Neural cell (in vitro differentiated cells): ENCODE data around the gene SP140. TPM values are rescaled to one million over a fixed set of nuclear protein-coding genes. Genes with fewer than 3 reads are reported as not detected.
A peak's percentile ranks its signal among the peaks of the same experiment; 100 is the strongest.

ENCODE experiments used
- H2AFZ ChIP-seq: fragments of 200-600, 300-800 bp; sonication (generic), shearing (Covaris generic); 2 replicates; pipeline ENCODE4 v1.6.0; 2014; ENCODE audit warnings: low read depth, mild to moderate bottlenecking, antibody characterized with exemption, low read length, moderate library complexity
- H3F3A ChIP-seq: fragments of 200-600 bp; shearing (Covaris generic); 2 replicates; pipeline ENCODE4 v1.6.1; 2016; ENCODE audit warnings: mild to moderate bottlenecking, moderate library complexity, mixed read lengths, antibody characterized with exemption, low read length; ENCODE audit not compliant: insufficient read depth, poor library complexity, severe bottlenecking
- H3K27ac ChIP-seq: fragments of 200-600, 300-800 bp; sonication (generic), shearing (Covaris generic); 2 replicates; pipeline ENCODE4 v1.5.1; 2014; ENCODE audit warnings: mild to moderate bottlenecking, low read length, moderate library complexity
- H3K27me3 ChIP-seq: fragments of 300-800, 200-600 bp; sonication (generic), shearing (Covaris generic); 2 replicates; pipeline ENCODE4 v1.6.0; 2014; ENCODE audit warnings: mild to moderate bottlenecking, low read depth, low read length, moderate library complexity; ENCODE audit not compliant: insufficient read depth
- H3K36me3 ChIP-seq: fragments of 300-800, 200-600 bp; sonication (generic), shearing (Covaris generic); 2 replicates; pipeline ENCODE4 v1.5.1; 2014; ENCODE audit warnings: mild to moderate bottlenecking, antibody characterized with exemption, low read length, moderate library complexity; ENCODE audit not compliant: insufficient read depth
- H3K4me2 ChIP-seq: fragments of 300-800, 200-600 bp; sonication (generic), shearing (Covaris generic); 2 replicates; pipeline ENCODE4 v1.6.0; 2014; ENCODE audit warnings: mild to moderate bottlenecking, low read length
- H3K4me3 ChIP-seq: fragments of 300-800, 200-600 bp; sonication (generic), shearing (Covaris generic); 2 replicates; pipeline ENCODE4 v1.5.1; 2014; ENCODE audit warnings: mild to moderate bottlenecking, low read length, moderate library complexity
- H3K79me2 ChIP-seq: fragments of 200-600 bp; shearing (Covaris generic); replicated peaks from 2 replicates; pipeline ENCODE4 v1.6.0; 2014; ENCODE audit warnings: mild to moderate bottlenecking, low read length, moderate library complexity; ENCODE audit not compliant: insufficient read depth
- H3K9ac ChIP-seq: fragments of 300-800, 200-600 bp; sonication (generic), shearing (Covaris generic); 2 replicates; pipeline ENCODE4 v1.6.1; 2016; ENCODE audit warnings: mild to moderate bottlenecking, low read length, mixed read lengths
- H3K9me2 ChIP-seq: fragments of 200-600 bp; shearing (Covaris generic); 2 replicates; pipeline ENCODE4 v1.6.1; 2016; ENCODE audit warnings: mild to moderate bottlenecking, low read length, mixed read lengths; ENCODE audit not compliant: insufficient read depth
- H3K9me3 ChIP-seq: fragments of 200-600, 300-800 bp; sonication (generic), shearing (Covaris generic); 2 replicates; pipeline ENCODE4 v1.6.1; 2016; ENCODE audit warnings: mild to moderate bottlenecking, mixed run types, low read length, moderate library complexity, mixed read lengths
- H4K20me1 ChIP-seq: fragments of 200-600 bp; shearing (Covaris generic); 2 replicates; pipeline ENCODE4 v1.6.1; 2016; ENCODE audit warnings: mild to moderate bottlenecking, mixed run types; ENCODE audit not compliant: insufficient read depth
- EP300 ChIP-seq: fragments of 450-650 bp; conservative IDR thresholded peaks from 2 replicates; pipeline ENCODE4 v1.6.1; 2014; ENCODE audit warnings: antibody characterized with exemption, mild to moderate bottlenecking, moderate library complexity; ENCODE audit not compliant: poor library complexity, severe bottlenecking
- EZH2 ChIP-seq: fragments of 200-600, 300-800 bp; shearing (Covaris generic), sonication (generic); IDR thresholded peaks from 2 replicates; pipeline ENCODE4 v1.6.1; 2014; ENCODE audit warnings: antibody characterized with exemption, low read length, borderline replicate concordance, mild to moderate bottlenecking; ENCODE audit not compliant: insufficient read depth, poor library complexity, severe bottlenecking
- MXI1 ChIP-seq: fragments of 450-650 bp; conservative IDR thresholded peaks from 2 replicates; pipeline ENCODE4 v1.6.1; 2014; ENCODE audit warnings: antibody characterized with exemption, mild to moderate bottlenecking; ENCODE audit not compliant: poor library complexity, severe bottlenecking
- POLR2AphosphoS5 ChIP-seq: IDR thresholded peaks from 2 replicates; pipeline ENCODE4 v1.6.1; 2012
- RAD21 ChIP-seq: fragments of 450-650 bp; conservative IDR thresholded peaks from 2 replicates; pipeline ENCODE4 v1.6.1; 2014; ENCODE audit warnings: antibody characterized with exemption, mild to moderate bottlenecking, moderate library complexity
- REST ChIP-seq: IDR thresholded peaks from 2 replicates; pipeline ENCODE4 v1.6.1; 2012; ENCODE audit warnings: borderline replicate concordance
- SMC3 ChIP-seq: fragments of 450-650 bp; conservative IDR thresholded peaks from 2 replicates; pipeline ENCODE4 v1.6.1; 2014; ENCODE audit warnings: antibody characterized with exemption, mild to moderate bottlenecking, moderate library complexity; ENCODE audit not compliant: poor library complexity
- TAF1 ChIP-seq: IDR thresholded peaks from 2 replicates; pipeline ENCODE4 v1.6.1; 2012; ENCODE audit warnings: low read depth
- polyA plus RNA-seq: library from polyadenylated mRNA; depleted of rRNA; stranded (reverse); fragments of >200 nt; gene quantifications from 2 replicates; pipeline ENCODE4 v1.2.3, GENCODE V29; 2014
- TF ChIP-seq, protein P1 (sequence below): fragments of 450-650 bp; IDR thresholded peaks from 2 replicates; pipeline ENCODE4 v1.5.1; 2014; ENCODE audit warnings: antibody characterized with exemption, mild to moderate bottlenecking, moderate library complexity; ENCODE audit not compliant: poor library complexity, severe bottlenecking

The SP140 gene
- polyA plus RNA-seq, 1 donor from 2014 or later = 0.74 TPM

DNA sequence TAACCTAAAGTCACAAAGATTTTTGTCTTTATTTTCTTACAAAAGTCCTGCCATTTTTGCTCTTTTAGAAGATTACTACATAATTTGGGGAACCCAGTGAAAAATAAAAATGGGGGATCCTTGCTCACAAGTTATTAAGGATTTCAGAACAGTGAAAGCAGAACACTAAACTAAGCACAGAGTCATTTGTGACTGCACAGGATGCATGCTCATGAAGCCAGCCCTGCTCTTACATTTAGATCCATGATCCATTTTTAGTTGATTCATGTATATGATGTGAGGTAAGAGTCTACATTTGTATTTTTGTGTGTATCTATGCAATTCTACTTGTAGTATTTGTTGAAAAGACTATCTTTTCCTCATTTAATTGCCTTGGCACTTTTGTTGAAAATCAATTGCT, 123.3 kb downstream of the SP140 start:
- Histone ChIP-seq H3K79me2 (no peaks in the 10 kb centered on the region), H3K9me2 (no peaks in the 10 kb centered on the region), H3F3A (no peaks in the 10 kb centered on the region), H3K27ac (no peak overlapping the region), H3K4me2 (no peak overlapping the region), H3K27me3 (no peaks in the 10 kb centered on the region), H3K9ac (no peak overlapping the region), H4K20me1 (no peaks in the 10 kb centered on the region), H2AFZ (no peak overlapping the region), H3K9me3 (no peaks in the 10 kb centered on the region), H3K36me3 (no peaks in the 10 kb centered on the region), H3K4me3 (no peak overlapping the region)
- no peak for TF ChIP-seq RAD21
- TF ChIP-seq, protein P1, sequence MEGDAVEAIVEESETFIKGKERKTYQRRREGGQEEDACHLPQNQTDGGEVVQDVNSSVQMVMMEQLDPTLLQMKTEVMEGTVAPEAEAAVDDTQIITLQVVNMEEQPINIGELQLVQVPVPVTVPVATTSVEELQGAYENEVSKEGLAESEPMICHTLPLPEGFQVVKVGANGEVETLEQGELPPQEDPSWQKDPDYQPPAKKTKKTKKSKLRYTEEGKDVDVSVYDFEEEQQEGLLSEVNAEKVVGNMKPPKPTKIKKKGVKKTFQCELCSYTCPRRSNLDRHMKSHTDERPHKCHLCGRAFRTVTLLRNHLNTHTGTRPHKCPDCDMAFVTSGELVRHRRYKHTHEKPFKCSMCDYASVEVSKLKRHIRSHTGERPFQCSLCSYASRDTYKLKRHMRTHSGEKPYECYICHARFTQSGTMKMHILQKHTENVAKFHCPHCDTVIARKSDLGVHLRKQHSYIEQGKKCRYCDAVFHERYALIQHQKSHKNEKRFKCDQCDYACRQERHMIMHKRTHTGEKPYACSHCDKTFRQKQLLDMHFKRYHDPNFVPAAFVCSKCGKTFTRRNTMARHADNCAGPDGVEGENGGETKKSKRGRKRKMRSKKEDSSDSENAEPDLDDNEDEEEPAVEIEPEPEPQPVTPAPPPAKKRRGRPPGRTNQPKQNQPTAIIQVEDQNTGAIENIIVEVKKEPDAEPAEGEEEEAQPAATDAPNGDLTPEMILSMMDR = no peak
- no peak for TF ChIP-seq POLR2AphosphoS5

- TF ChIP-seq MXI1 (no peak), RAD21 (no peak), EP300 (no peak), TAF1 (no peak), SMC3 (no peak), POLR2AphosphoS5 (no peak), EZH2 (no peak), REST (no peak)
- TF ChIP-seq, protein P1 = no peak
Measured at GRCh38 chr2:230356084-230356483, 130.5 kb downstream of the SP140 start.

More at GRCh38 chr2:230356084-230356483, 130.5 kb downstream of the SP140 start:
- Histone ChIP-seq H3F3A (no peaks in the 10 kb centered on the region), H3K36me3 (no peaks in the 10 kb centered on the region), H3K9me3 (no peaks in the 10 kb centered on the region), H3K79me2 (no peaks in the 10 kb centered on the region), H3K27me3 (no peaks in the 10 kb centered on the region), H3K9me2 (no peaks in the 10 kb centered on the region), H3K4me2 (no peak overlapping the region), H3K4me3 (peak overlapping the region; percentile 5), H4K20me1 (no peaks in the 10 kb centered on the region), H3K9ac (no peak overlapping the region), H2AFZ (peak overlapping the region; percentile 53), H3K27ac (no peak overlapping the region)
